Activated CD4-positive, alpha-beta T cell treated with anti-CD3 and anti-CD28 coated beads, Interleukin-2, Interleukin-4, amounts not matched to agents 100 ng/mL and 50 ng/mL, durations not matched to agents 16 hours and 8 hours (primary cell): ENCODE data around the gene RNF212.
"Not testable (repeated sequence)": the region's sequence is repeated elsewhere in the genome, so short reads cannot be mapped to it uniquely, and the experiment has no call there.

Experiments
- DNase-seq: peaks from one replicate; pipeline ENCODE4 v3.0.0-alpha.2; 2020; ENCODE audit warnings: low spot score

RNF212 gene

DNA sequence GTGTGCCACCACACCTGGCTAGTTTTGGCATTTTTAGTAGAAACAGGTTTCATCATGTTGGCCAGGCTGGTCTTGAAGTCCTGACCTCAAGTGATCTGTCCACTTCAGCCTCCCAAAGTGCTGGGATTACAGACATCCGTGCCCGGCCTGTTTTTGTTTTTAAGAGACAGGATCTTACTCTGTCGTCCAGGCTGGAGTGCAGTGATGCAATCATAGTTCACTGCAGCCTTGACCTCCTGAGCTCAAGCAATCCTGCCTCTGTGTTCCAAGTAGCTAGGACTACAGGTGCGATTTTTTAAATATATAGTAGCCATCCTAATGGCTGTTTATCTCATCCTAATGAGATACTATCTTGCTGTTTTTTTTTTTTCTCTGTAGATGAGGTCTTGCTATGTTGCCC, 47.6 kb downstream of the RNF212 start:
- no peak for DNase-seq

- no peak for DNase-seq
These were observed 50.9 kb downstream of the RNF212 start for GRCh38 chr4:1062419-1062818.

DNA sequence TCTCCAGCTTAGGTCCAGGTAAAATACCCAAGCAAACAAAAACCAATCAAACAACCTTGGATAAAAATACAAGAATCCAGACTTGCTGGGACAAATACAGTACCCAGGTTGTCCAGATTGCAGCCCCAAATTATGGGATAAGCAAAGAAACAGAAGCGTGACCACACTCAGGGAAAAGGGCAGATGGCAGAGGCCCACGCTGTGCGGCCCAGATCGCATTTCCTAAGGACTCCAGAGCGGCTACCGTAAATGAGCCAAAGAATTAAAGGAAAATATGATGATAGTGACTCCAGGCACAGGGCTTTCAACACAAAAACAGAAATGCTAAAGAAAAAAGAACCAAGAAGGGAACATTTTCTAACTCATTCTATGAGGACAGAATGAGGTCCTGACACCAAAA, 51.6 kb downstream of the RNF212 start:
- no peak for DNase-seq

DNA sequence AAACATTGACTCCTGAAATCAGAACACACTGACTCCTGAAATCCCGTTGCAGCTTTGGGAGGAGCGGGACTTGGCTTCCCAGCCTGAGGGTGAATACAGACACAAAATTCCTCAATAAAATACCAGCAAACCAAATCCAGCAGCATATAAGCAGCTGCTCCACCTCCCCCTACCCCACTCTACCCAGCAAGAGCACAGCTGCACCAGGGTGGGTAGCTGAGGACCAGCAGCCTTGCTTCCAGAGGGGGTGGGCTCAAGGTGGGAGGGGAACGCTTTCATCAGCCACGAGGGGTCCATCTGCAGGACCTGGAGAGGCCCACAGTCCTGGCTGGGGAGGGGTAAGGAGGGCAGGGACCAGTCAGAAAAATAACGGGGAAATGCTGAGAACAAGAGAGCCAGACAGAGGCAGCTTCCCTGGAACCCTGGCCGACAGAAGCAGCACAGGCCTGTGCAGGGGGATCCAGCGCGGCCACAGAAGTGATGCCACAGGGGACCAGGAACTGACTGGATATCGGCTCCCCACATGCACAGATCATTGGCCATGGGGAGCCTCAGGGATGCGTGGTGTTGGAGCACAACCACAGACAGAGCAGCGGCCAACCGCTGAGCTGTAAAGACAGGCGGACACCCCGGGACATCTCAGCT, 52.2 kb downstream of the RNF212 start:
- DNase-seq = no peak

DNA sequence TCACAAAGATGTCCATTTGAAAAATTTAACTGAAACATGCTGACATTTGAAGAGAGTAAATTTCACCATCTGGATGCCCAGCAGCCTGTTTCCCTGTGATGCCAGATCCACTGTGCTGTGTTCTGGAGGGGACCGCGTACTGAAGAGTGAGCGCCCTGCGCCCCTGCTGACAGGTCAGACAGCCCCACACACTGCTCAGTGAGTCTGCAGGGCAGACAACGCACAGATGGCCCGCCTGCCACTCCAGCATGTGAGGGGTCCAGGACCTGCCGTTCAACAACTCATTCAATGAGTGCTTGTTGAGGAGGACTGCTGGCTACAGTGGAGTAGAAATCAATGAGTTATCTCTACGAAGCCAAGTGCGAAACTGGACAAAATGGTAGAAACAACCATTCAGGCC, 52.7 kb downstream of the RNF212 start:
- no peak for DNase-seq

DNA sequence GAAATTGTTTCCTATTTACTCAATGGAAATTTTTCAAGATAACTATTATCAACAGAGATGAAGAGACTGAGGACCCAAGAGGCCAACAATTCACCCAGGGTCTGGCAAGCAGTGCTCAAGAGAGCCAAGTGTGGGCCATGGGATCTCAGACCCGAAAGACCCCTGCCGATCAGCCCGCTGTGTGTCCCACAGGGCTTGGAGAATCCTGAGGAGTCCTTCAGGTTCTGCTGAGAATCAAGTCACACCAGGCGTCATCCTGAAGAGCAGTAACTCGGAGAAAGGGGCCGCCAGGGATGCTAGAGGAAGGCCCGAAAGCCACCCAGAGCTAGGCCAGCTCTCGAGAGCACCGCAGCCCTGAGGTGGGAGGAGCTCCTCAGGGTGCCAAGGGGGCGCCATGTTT, 53.2 kb downstream of the RNF212 start:
- no peak for DNase-seq

- no peak for DNase-seq
These were observed 54.2 kb downstream of the RNF212 start for GRCh38 chr4:1058997-1059665.

- DNase-seq = no peak
These were observed 55.0 kb downstream of the RNF212 start for GRCh38 chr4:1058198-1058996.

GRCh38 chr4:1057403-1057745, 56.0 kb downstream of the RNF212 start:
- DNase-seq = no peak

- no peak for DNase-seq
These were observed 56.5 kb downstream of the RNF212 start for GRCh38 chr4:1056671-1057402.

DNA sequence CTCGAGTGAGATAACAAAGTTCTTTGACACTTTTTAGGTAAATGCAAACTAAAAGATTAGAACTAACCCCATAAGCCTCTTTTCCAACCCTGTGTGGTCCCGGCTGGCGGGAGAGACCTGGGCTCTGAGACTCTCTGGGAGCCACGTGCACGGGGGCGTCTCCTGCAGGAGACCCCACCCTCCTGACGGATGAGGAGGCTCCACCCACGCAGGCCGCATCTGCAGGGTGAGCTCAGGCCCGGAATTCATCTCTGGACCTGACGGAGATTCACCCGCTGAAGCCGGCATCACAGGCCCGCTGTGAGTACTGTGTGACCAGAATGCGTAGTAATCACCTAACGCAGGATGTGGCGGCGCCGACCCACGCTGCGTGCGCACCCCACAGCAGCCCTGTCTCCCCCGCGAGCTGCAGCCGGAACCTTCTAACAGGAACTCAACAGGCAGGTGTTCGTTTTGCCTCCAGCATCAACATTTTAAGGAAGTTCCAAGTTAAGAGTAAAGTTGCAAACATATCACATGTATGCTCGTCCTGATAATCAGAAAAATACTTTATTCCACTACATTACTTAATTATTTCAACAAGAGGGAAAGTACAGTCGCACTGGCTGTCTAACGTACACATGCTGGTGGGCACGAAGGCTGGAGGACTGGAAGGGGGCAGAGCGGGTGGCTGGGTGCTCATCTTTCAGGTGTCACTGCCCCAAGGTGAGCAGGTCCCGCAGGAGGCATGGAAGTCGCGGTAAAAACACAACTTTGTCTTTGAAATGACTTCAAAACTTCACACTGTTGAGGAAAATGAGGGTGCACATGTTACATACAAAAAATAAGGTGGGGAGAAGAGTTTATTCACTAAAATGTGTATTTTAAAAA, 57.4 kb downstream of the RNF212 start:
- peak; percentile 58 for DNase-seq

- DNase-seq = not testable (repeated sequence)
These were observed 58.1 kb downstream of the RNF212 start for GRCh38 chr4:1055243-1055701.

DNA sequence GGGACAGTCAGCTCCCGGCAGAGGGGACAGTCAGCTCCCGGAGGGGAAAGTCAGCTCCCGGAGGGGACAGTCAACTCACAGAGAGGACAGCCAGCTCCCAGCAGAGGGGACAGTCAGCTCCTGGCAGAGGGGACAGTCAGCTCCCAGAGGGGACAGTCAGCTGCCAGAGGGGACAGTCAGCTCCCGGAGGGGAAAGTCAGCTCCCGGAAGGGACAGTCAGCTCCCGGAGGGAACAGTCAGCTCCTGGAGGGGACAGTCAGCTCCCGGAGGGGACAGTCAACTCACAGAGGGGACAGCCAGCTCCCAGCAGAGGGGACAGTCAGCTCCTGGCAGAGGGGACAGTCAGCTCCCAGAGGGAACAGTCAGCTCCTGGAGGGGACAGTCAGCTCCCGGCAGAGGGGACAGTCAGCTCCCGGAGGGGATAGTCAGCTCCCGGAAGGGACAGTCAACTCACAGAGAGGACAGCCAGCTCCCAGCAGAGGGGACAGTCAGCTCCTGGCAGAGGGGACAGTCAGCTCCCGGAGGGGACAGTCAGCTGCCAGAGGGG, 58.6 kb downstream of the RNF212 start:
- DNase-seq = not testable (repeated sequence)

DNA sequence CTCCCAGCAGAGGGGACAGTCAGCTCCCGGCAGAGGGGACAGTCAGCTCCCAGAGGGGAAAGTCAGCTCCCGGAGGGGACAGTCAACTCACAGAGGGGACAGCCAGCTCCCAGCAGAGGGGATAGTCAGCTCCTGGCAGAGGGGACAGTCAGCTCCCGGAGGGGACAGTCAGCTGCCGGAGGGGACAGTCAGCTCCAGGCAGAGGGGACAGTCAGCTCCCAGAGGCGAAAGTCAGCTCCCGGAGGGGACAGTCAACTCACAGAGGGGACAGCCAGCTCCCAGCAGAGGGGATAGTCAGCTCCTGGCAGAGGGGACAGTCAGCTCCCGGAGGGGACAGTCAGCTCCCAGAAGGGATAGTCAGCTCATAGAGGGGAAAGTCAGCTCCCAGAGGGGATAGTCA, 59.5 kb downstream of the RNF212 start:
- not testable (repeated sequence) for DNase-seq

DNA sequence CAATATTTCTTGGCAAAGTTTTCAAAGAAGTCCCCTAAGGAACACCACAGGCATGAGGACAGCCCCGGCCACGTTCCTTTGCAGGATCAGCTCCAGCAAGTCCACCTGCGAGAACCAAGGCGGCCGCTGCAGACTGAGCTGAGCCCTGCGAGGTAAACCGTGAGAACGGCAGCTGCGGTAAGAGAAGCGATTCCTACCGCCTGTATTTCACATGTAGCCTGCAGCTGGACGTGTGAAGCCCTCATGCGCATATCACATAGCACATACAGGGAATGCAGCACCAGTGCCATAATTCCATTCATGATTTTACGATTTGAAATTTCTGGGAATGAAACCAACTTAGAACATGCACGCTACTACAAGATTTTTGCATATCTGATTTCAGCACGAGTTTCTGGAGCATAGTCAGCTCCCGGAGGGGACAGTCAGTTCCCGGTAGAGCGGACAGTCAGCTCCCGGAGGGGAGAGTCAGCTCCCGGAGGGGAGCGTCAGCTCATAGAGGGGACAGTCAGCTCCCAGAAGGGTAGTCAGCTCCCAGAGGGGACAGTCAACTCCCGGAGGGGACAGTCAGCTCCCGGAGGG, 60.2 kb downstream of the RNF212 start:
- DNase-seq = no peak

- no peak for DNase-seq
These were observed 61.1 kb downstream of the RNF212 start for GRCh38 chr4:1052231-1052671.

- DNase-seq = no peak
These were observed 61.9 kb downstream of the RNF212 start for GRCh38 chr4:1051472-1051871.

DNA sequence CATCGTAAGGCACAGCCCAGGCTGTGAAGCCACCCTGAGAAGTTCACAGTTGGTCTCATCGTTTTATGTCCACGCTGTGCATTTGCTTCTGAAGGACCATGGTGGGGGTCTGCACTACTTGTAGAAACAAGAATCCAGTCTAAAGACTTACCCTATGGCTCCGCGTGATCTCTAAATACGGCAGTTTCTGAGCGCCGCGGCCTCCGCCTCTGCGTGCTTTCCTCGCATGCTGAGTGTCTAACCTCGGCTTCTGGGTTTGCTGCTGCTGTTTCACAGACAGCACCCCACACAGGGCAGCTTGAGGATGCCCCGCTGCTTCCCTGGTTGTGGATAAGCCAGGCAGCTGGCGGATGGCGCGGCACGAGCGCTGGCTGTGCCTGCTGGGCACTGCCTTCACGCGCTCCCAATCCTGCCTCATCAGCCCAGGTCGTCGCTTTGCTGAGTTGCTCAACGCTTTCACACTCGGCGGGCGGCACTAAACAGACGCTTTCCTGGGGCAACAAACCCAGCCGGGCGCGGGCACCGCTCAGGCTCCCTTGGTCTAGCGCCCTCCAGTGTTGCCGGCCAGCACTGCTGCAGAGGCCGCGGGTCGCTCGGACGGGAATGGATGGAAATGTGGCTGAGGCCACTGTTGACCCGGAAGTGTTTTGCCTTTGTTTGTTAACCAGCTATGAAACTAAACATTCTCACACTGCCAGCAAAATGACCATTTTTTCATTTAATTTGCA, 62.7 kb downstream of the RNF212 start:
- no peak for DNase-seq

DNA sequence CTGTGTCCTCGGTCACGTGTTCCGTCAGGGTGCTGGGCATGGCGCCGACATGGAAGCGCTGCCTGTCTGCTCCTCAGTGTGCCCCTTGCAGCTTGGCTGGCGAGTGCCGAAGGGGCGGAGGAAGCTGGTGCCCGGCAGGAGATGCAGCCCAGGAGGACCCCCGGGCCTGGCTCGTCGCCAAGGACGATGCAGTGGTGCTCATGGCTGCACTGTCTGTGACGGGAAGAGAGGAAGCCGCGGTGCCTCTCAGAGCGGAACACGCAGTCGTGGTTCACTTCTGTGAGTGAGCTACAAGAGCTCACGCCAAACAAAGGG, 63.8 kb downstream of the RNF212 start:
- DNase-seq = no peak
